Lung (tissue), 12 donors: ENCODE measurements around the gene PKD2L2. TPM values are rescaled to one million over a fixed set of nuclear protein-coding genes. Genes with fewer than 3 reads are reported as not detected.
"Not testable (repeated sequence)": the region's sequence is repeated elsewhere in the genome, so short reads cannot be mapped to it uniquely, and the experiment has no call there.

Source experiments
- ATAC-seq: fragments of 200-7000 bp; cut with Tn5 transposase; one replicate; pipeline ENCODE4 v1.9.1; 2020; ENCODE audit warnings: moderate number of reproducible peaks; ENCODE audit not compliant: insufficient read depth, low FRiP score
- DNase-seq, 3 donors: peaks; one replicate each; pipeline ENCODE4 v3.0.0-alpha.2; 2013 to 2017
- H3K27ac ChIP-seq, 2 donors: one replicate each; pipeline ENCODE4 v1.5.1; 2013; ENCODE audit warnings: mild to moderate bottlenecking in 2 of 2, moderate library complexity in 2 of 2, control low read depth in 1 of 2, inconsistent platforms in 1 of 2, low read depth in 1 of 2, low read length in 1 of 2
- H3K27me3 ChIP-seq, 3 donors: one replicate each; pipeline ENCODE4 v1.5.1; 2013; ENCODE audit warnings: low read length in 2 of 3; ENCODE audit not compliant: control insufficient read depth in 3 of 3, insufficient read depth in 3 of 3
- H3K36me3 ChIP-seq, 4 donors: one replicate each; pipeline ENCODE4 v1.5.1; 2013; ENCODE audit warnings: low read length in 4 of 4, mild to moderate bottlenecking in 1 of 4, moderate library complexity in 1 of 4; ENCODE audit not compliant: control insufficient read depth in 4 of 4, insufficient read depth in 4 of 4
- H3K4me1 ChIP-seq, 5 donors: one replicate each; pipeline ENCODE4 v1.5.1; 2013; ENCODE audit warnings: low read length in 5 of 5, mild to moderate bottlenecking in 2 of 5, moderate library complexity in 1 of 5; ENCODE audit not compliant: control insufficient read depth in 5 of 5, insufficient read depth in 5 of 5
- H3K4me3 ChIP-seq: one replicate; pipeline ENCODE4 v1.5.1; 2013; ENCODE audit warnings: mild to moderate bottlenecking, control low read depth, moderate library complexity
- H3K9ac ChIP-seq, 2 donors: one replicate each; pipeline ENCODE4 v1.5.1; 2013; ENCODE audit warnings: low read length in 2 of 2, control low read depth in 1 of 2; ENCODE audit not compliant: insufficient read depth in 1 of 2
- H3K9me3 ChIP-seq, 4 donors: one replicate each; pipeline ENCODE4 v1.5.1; 2013; ENCODE audit warnings: low read length in 3 of 4, mild to moderate bottlenecking in 1 of 4, moderate library complexity in 1 of 4; ENCODE audit not compliant: control insufficient read depth in 4 of 4, insufficient read depth in 3 of 4
- WGBS, 2 donors: extraction: QIAGEN DNeasy Blood & Tissue Kit; methylation state at CpG; one replicate each; pipeline ENCODE4 v1.1.7; 2013; 5-methylcytosine and 5-hydroxymethylcytosine counted together
- polyA plus RNA-seq, 2 donors: library from polyadenylated mRNA; stranded (reverse); fragments of 200-250 nt; gene quantifications; one replicate each; pipeline ENCODE4 v1.2.1, GENCODE V29; 2013
- total RNA-seq, 2 donors: library from RNA; depleted of rRNA in 1 of 2; stranded (reverse); fragments of >200 nt in 1 of 2; gene quantifications; one replicate each; pipeline ENCODE4 v1.2.1, GENCODE V29; 2014 to 2021
- TF ChIP-seq, protein P1 (sequence below): IDR thresholded peaks from 2 replicates; pipeline ENCODE4 v1.5.1; 2012; ENCODE audit warnings: mild to moderate bottlenecking; ENCODE audit errors: control extremely low read depth, extremely low read depth
- donor health status: control.
- donor health status: control.
- donor health status: Bipolar disorder and iron deficiency.
- donor health status: healthy.
- donor health status: DM: yes; HTN: yes; CAD: no.

Gene PKD2L2
- total and polyA plus RNA-seq, 4 donors = 0.05 TPM; not detected in 3

DNA sequence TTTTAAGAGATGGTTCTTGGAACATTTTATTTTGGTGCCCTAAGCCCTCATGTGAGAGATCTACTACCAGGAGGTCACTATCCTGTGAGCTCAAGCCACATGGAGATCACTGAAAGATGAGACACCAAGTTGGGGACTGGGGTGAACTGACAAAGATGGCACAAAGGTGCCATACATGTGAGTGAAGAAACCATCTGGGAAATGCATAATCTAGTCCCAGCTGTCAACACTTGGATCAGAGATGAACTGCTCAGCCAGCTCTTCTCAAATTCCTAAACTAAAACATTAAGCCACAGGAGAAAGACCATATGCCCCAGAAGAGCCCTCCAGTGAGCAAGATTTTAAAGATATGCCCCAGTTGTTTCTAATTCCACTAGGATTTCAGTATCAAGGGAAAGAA is 43.8 kb upstream of the PKD2L2 start:
- H3K4me3 ChIP-seq = no peak overlapping the region
- H3K9me3 ChIP-seq = no peaks in the 10 kb centered on the region
- H3K9ac ChIP-seq = no peak overlapping the region
- peaks cover 0 to 9% (median under 1%) of the 10 kb centered on the region in 4 donors for H3K36me3 ChIP-seq
- ATAC-seq (no peak), DNase-seq (no peak)
- H3K4me1 ChIP-seq = peaks cover 0 to 5% (median 0%) of the 10 kb centered on the region in 5 donors
- TF ChIP-seq, protein P1, sequence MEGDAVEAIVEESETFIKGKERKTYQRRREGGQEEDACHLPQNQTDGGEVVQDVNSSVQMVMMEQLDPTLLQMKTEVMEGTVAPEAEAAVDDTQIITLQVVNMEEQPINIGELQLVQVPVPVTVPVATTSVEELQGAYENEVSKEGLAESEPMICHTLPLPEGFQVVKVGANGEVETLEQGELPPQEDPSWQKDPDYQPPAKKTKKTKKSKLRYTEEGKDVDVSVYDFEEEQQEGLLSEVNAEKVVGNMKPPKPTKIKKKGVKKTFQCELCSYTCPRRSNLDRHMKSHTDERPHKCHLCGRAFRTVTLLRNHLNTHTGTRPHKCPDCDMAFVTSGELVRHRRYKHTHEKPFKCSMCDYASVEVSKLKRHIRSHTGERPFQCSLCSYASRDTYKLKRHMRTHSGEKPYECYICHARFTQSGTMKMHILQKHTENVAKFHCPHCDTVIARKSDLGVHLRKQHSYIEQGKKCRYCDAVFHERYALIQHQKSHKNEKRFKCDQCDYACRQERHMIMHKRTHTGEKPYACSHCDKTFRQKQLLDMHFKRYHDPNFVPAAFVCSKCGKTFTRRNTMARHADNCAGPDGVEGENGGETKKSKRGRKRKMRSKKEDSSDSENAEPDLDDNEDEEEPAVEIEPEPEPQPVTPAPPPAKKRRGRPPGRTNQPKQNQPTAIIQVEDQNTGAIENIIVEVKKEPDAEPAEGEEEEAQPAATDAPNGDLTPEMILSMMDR = no peak
- no peak overlapping the region for H3K27ac ChIP-seq
- H3K27me3 ChIP-seq = no peaks in the 10 kb centered on the region

DNA sequence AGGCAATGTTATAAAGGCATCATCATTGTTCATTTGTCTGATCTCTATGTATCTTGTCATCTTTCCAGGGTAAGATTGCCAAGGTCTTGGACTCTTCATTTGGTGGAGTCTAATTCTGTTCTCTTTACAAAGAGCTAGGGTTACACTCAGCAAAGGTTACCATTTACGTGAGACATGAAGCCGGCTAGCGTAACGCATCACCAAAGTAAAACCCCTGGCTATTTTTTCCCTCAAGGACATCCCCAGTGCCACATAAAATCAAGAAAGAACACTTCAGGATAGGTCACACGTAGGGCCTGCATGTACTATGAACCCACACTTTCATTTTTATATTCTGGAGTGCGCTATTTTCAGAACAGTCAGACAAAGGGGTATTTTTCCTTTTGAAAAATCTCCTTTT is 41.6 kb upstream of the PKD2L2 start:
- no peak overlapping the region for H3K27ac ChIP-seq
- peaks cover 0 to 9% (median under 1%) of the 10 kb centered on the region in 4 donors for H3K36me3 ChIP-seq
- no peak overlapping the region for H3K9ac ChIP-seq
- TF ChIP-seq, protein P1 = no peak
- H3K4me3 ChIP-seq = no peak overlapping the region
- WGBS, 2 donors = 94% methylated on average over 6 of the region's 6 CpGs
- H3K4me1 ChIP-seq = peaks cover 0 to 5% (median 0%) of the 10 kb centered on the region in 5 donors
- DNase-seq = no peak
- no peak for ATAC-seq
- no peaks in the 10 kb centered on the region for H3K9me3 ChIP-seq
- H3K27me3 ChIP-seq = no peaks in the 10 kb centered on the region

DNA sequence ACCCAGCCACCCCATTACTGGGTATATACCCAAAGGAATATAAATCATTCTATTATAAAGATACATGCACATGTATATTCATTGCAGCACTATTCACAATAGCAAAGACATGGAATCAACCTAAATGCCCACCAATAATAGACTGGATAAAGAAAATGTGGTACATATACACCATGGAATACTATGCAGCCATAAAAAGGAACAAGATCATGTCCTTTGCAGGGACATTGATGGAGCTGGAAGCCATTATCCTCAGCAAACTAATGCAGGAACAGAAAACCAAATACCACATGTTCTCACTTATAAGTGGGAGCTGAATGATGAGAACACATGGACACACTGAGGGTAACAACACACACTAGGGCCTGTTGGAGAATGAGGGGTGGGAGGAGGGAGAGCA is 36.1 kb upstream of the PKD2L2 start:
- not testable (repeated sequence) for H3K9me3 ChIP-seq, H3K9ac ChIP-seq, DNase-seq, H3K36me3 ChIP-seq, H3K4me3 ChIP-seq, H3K27ac ChIP-seq, H3K27me3 ChIP-seq, ATAC-seq
- H3K4me1 ChIP-seq = peaks cover 0 to 12% (median 0%) of the 10 kb centered on the region in 5 donors

DNA sequence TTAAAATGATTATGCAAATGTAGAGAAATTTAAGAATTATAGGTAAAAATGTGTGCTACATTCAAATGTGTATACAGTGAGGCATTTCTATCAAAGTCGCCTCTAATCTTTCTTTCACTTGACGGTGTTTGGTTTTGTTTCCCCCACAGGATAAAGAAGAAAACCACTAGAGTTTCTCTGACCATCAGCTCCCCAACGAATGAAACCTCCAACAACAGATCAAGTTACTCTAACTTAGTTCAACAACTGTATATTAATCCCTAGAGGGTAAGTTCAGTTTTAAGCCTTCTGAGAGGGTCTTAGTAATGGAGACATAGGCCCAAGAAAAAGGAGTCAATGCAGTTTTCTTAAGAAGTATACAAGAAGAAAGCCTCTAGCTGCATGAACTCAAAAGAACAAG is 33.1 kb upstream of the PKD2L2 start:
- Histone ChIP-seq H3K27me3 (no peaks in the 10 kb centered on the region), H3K27ac (no peak overlapping the region), H3K4me3 (no peak overlapping the region), H3K9ac (no peak overlapping the region), H3K4me1 (peaks cover 0 to 10% (median 0%) of the 10 kb centered on the region in 5 donors), H3K9me3 (no peaks in the 10 kb centered on the region), H3K36me3 (no peaks in the 10 kb centered on the region)
- WGBS, 2 donors = 73 to 79% methylated on average over 3 of the region's 3 CpGs
- no peak for DNase-seq
- TF ChIP-seq, protein P1 = no peak
- ATAC-seq = no peak
